HG02973 (cell line): Measurements from ENCODE around the gene MEP1A.
"Not testable (repeated sequence)": the region's sequence is repeated elsewhere in the genome, so short reads cannot be mapped to it uniquely, and the experiment has no call there.

Experiments used
- ATAC-seq: cut with Tn5 transposase; IDR thresholded peaks from one replicate; pipeline ENCODE4 v1.9.1; 2021; ENCODE audit warnings: moderate library complexity; ENCODE audit not compliant: unreplicated experiment

The MEP1A gene

GRCh38 chr6:46828939-46829338 is 35.8 kb downstream of the MEP1A start:
- no peak for ATAC-seq

DNA sequence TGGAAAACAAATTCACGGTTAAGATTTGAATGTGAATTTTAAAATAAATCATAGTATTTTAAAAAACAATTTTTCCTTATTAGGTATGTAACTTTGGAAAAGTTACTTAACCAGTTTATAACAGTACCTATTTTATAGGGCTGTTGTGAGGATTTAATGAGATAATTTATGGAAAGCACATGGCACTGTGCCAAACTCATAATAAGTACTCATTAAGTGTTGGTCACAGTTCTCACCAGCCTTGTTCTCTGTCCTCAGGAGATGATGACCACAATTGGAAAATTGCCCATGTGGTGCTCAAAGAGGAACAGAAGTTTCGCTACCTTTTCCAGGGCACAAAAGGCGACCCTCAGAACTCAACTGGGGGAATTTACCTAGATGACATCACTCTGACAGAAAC is 39.6 kb downstream of the MEP1A start:
- no peak for ATAC-seq

DNA sequence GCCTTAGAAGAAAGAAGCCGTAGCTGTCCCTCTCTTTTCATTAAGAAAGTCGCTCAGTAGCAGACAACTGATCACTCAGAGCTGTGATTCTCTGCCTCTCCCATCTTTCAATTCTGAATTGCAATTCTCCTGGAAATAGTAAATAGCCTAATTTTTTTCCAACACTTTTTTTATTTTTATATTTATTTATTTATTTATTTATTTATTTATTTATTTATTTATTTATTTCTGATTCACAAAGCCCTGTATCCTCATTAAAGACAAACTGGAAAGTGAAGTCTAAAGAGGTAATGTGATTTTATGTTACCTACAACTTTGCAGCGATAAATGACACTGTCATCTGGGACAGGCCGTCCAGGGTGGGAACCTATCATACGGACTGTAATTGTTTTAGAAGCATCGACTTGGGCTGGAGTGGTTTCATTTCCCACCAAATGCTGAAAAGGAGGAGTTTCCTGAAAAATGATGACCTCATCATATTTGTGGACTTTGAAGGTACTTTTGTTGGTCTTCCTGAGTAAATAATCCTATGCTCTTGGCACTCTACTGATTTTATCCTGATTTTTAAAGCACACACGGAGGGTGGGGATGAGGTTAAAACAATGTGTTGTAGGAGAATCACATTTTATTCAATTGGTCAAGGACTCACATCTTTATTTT is 41.2 kb downstream of the MEP1A start:
- not testable (repeated sequence) for ATAC-seq

DNA sequence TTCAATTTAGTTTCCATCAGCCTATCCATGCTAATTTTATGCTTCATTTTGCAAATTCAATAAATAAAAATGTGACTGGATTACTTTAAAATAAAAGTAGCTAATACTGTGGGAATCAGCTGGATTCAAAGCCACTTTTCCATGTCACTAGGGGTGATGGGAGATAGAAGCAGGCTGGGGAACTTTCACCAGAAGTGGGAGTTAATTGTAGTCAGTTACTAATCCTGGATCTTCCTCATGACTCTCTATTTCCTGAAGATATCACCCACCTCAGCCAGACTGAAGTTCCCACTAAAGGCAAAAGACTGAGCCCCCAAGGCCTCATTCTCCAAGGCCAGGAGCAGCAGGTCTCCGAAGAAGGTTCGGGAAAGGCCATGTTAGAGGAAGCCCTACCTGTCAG is 41.8 kb downstream of the MEP1A start:
- not testable (repeated sequence) for ATAC-seq

DNA sequence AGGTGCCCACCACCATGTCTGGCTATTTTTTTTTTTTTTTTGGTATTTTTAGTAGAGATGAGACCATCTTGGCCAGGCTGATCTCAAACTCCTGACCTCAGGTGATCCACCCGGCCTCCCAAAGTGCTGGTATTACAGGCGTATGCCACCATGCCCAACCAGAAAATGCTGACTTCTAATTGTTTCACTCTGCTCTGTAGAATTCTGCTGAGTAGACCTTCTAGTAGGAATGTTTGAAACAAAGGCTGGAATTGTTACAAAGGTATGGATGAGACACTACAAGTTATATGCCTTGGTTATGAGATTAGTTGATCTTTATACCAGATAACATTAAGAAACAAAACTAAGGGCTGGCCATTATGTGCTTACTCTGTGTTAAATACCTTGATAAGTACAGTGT is 44.8 kb downstream of the MEP1A start:
- ATAC-seq = no peak

GRCh38 chr6:46842252-46842846 is 49.2 kb downstream of the MEP1A start:
- not testable (repeated sequence) for ATAC-seq

DNA sequence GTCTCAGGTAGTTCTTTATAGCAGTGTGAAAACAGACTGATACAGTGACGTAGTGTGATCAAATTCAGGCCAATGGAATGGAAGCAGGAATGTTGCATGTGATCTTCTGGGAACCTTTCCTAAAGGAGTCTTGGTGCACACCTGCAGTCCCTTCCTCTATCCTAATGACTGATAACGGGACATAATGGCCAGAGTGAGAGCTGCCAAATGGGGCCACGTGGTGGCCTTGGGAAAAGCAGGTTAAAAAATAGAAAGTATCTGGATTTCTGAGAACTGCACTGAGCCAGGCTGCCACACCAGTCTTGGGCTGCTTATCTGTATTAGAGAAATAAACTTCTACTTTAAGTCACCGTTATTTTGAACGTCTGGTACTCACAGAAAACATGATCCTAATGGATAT is 51.9 kb downstream of the MEP1A start:
- ATAC-seq = no peak

GRCh38 chr6:46848684-46849360 is 55.6 kb downstream of the MEP1A start:
- peak; percentile 81 for ATAC-seq

DNA sequence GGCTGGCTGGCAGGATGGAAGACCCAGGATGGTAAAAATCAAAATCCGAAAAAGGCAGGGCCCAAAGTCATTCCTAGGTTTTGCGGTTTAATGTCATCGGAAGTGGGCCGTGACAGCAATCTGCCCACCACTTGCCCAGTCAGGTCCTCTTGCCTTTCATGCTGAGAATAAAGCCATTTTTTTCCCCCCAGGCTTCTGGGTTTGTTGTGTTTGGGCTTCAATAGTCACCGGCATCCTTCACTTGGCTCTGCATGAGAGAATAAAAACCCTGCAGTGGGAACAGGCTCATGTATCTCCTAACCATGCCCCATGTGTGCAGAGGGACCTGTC is 56.1 kb downstream of the MEP1A start:
- no peak for ATAC-seq

DNA sequence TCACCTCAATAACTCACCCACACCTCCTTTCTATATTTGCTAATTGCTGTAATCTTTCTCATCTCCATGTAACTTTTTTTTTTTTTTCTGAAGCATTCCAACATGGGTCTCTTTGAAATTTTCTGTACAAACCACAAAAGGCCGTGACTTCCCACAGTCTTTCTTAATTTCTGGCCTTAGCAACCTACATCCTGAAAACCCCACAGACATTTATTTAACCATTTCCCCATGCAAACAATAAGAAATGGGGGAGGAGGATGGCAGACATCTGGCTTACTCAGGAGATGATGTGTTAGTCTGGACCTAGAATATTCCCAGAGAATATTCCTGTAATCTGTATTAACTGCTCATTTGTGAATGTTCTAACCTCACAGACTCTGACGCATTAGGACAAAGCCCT is 57.6 kb downstream of the MEP1A start:
- no peak for ATAC-seq

DNA sequence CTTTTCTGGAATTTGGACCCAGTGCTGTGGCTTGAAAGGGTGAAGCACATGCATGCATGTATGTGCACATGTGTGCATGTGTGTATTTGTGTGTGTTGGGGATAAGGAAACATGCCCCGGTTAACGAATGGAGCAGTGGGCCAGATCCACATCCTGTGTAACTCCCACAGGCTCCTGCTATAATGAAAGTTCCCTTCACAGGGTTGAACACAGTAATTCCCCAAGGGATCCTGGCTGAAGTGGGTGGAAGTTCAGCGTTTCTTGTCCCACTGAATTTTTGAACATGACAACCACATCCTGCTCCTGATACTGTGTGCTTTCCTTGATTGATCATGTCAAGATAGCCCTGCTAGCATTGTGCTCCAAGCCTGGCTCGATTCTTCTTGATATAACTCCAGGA is 58.4 kb downstream of the MEP1A start:
- not testable (repeated sequence) for ATAC-seq

GRCh38 chr6:46855966-46856365 is 62.8 kb downstream of the MEP1A start:
- ATAC-seq = not testable (repeated sequence)

GRCh38 chr6:46862381-46862780 is 69.2 kb downstream of the MEP1A start:
- no peak for ATAC-seq

- ATAC-seq = no peak
Observed at GRCh38 chr6:46863791-46864190, 70.6 kb downstream of the MEP1A start.

GRCh38 chr6:46865221-46865620 is 72.0 kb downstream of the MEP1A start:
- no peak for ATAC-seq

- ATAC-seq = no peak
Observed at GRCh38 chr6:46867411-46867810, 74.2 kb downstream of the MEP1A start.

GRCh38 chr6:46876126-46876525 is 82.9 kb downstream of the MEP1A start:
- ATAC-seq = no peak

- ATAC-seq = no peak
Observed at GRCh38 chr6:46879003-46879402, 85.8 kb downstream of the MEP1A start.

GRCh38 chr6:46882645-46883044 is 89.5 kb downstream of the MEP1A start:
- no peak for ATAC-seq

DNA sequence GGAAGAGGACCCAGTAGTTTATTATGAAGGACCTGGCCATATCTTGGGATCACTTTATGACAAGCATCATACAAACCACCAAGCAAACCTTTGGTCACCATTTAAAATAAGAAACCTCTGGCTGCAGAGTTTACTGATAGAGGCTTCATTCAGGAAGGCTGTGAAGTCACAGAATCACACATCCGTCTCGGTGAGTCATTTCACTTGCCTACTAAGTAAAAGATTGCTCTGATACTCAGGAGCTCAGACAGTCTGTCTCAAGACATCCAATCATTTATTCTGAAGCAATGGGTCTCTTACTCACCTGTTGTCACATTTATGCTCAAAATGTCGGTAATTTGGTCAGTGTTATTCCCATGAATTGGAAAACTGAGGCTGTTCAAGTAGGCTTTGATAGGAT is 94.8 kb downstream of the MEP1A start:
- ATAC-seq = no peak

DNA sequence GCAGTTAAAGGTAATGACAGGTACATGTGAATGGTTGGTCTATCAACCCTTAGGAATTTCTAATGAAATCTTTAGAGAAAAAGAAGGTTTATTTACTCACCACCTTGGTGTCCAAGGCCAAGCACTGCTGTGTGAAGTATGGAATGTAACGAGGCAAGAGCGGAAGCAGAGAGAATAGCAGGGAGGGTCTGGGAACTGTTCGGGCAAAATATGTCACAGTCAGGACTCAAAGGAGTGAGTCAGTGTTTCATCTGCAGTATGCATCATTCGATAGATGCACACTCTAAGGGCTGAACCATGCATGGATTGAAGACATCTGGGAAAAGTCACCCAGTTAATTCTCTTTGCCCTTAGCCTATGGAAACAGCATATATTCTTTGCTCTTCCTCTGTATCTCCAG is 95.4 kb downstream of the MEP1A start:
- no peak for ATAC-seq
